Body of pancreas (tissue), 4 donors: ENCODE data around the gene LRRC49.

Source experiments
- POLR2A ChIP-seq, 3 donors: fragments of 450-650 bp; IDR thresholded peaks; one replicate each; pipeline ENCODE4 v1.6.1; 2016; ENCODE audit warnings: antibody characterized with exemption in 3 of 3, mild to moderate bottlenecking in 2 of 3
- TF ChIP-seq, protein P1 (sequence below), 7 experiments: fragments of 450-650 bp in 4 of 7; fragments of 200-600 bp in 3 of 7; sonication (generic) in 3 of 7; IDR thresholded peaks; one replicate each; pipeline ENCODE4 v1.5.1; 2016 to 2019; ENCODE audit warnings: antibody characterized with exemption in 7 of 7

GRCh38 chr15:71043373-71043772, 150.7 kb downstream of the LRRC49 start:
- TF ChIP-seq POLR2A (IDR thresholded peaks at IDR 0.05), result no peak
- TF ChIP-seq, protein P1, sequence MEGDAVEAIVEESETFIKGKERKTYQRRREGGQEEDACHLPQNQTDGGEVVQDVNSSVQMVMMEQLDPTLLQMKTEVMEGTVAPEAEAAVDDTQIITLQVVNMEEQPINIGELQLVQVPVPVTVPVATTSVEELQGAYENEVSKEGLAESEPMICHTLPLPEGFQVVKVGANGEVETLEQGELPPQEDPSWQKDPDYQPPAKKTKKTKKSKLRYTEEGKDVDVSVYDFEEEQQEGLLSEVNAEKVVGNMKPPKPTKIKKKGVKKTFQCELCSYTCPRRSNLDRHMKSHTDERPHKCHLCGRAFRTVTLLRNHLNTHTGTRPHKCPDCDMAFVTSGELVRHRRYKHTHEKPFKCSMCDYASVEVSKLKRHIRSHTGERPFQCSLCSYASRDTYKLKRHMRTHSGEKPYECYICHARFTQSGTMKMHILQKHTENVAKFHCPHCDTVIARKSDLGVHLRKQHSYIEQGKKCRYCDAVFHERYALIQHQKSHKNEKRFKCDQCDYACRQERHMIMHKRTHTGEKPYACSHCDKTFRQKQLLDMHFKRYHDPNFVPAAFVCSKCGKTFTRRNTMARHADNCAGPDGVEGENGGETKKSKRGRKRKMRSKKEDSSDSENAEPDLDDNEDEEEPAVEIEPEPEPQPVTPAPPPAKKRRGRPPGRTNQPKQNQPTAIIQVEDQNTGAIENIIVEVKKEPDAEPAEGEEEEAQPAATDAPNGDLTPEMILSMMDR (IDR thresholded peaks at IDR 0.05), result no peak
